GM12801 (cell line): Measurements from ENCODE around the gene SGCD.

Experiments used
- TF ChIP-seq, protein P1 (sequence below): IDR thresholded peaks from one replicate; pipeline ENCODE4 v1.5.1; 2011; ENCODE audit warnings: control low read depth; ENCODE audit not compliant: insufficient read length; ENCODE audit errors: extremely low read depth

Gene SGCD

GRCh38 chr5:156388233-156388632, 61.3 kb downstream of the SGCD start:
- TF ChIP-seq, protein P1, sequence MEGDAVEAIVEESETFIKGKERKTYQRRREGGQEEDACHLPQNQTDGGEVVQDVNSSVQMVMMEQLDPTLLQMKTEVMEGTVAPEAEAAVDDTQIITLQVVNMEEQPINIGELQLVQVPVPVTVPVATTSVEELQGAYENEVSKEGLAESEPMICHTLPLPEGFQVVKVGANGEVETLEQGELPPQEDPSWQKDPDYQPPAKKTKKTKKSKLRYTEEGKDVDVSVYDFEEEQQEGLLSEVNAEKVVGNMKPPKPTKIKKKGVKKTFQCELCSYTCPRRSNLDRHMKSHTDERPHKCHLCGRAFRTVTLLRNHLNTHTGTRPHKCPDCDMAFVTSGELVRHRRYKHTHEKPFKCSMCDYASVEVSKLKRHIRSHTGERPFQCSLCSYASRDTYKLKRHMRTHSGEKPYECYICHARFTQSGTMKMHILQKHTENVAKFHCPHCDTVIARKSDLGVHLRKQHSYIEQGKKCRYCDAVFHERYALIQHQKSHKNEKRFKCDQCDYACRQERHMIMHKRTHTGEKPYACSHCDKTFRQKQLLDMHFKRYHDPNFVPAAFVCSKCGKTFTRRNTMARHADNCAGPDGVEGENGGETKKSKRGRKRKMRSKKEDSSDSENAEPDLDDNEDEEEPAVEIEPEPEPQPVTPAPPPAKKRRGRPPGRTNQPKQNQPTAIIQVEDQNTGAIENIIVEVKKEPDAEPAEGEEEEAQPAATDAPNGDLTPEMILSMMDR, result no peak

- TF ChIP-seq, protein P1, result no peak
These were observed 64.2 kb downstream of the SGCD start for GRCh38 chr5:156391139-156391538.

DNA sequence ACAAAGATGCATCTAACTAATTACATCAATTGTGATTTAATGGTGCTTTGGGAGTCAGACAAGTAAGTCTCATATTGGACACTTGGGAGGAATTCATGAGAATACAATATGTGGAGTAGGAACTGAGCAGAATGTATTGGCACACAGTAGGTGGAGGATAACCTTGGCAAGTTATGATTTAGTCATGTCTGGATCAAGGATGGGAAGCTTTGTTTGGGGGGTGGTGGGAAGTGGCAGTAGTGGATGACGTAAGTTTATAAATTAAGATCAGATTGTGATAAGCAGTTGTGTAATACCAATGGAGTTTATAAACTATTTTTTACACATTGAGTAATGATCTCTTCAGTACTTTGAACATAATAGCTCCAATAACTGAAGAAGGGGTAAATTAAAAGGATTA, 67.0 kb downstream of the SGCD start:
- TF ChIP-seq, protein P1, result no peak

GRCh38 chr5:156394642-156395305, 67.8 kb downstream of the SGCD start:
- TF ChIP-seq, protein P1, result no peak

DNA sequence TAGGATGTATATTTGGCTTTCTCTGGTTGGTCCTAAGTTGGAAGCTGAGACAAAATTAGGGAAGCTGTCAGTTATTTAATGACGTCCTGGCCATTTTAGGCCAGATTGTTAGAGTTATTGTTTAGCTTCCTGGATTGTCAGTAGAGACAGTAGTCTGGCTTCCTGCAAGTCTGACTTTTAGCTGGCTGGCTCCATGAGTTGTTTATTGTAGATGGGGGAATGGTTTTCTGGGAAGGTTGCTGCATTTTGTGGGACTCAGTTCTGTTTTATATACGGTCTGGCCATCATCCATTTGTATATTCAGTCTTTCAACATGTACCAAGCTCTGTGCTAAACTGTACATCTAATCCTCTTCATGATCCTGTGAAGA, 68.3 kb downstream of the SGCD start:
- TF ChIP-seq, protein P1, result no peak

- TF ChIP-seq, protein P1, result no peak
These were observed 69.3 kb downstream of the SGCD start for GRCh38 chr5:156396063-156396829.

DNA sequence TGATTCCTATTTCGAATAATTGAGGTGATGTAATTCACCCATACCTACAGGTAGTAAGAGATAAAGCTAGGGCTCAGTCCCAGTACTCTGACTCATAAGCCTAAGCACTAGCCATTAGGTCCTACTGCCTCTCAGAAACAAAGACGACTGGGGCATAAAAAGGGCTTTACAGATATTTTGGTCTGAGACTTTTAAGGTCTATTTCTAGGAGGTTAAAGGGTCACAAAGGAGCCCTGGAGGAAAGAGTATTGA, 69.8 kb downstream of the SGCD start:
- TF ChIP-seq, protein P1, result no peak

- TF ChIP-seq, protein P1, result no peak
These were observed 72.4 kb downstream of the SGCD start for GRCh38 chr5:156399323-156399722.
